Breast epithelium (tissue), 3 donors: ENCODE measurements around the gene ST7.

Experiments
- CTCF ChIP-seq, 3 donors: fragments of 450-650 bp; IDR thresholded peaks; one replicate each; pipeline ENCODE4 v1.5.1; 2016 to 2017; ENCODE audit warnings: antibody characterized with exemption in 3 of 3, mild to moderate bottlenecking in 3 of 3, moderate library complexity in 3 of 3
- POLR2A ChIP-seq: fragments of 450-650 bp; IDR thresholded peaks from one replicate; pipeline ENCODE4 v1.6.1; 2016; ENCODE audit warnings: antibody characterized with exemption, mild to moderate bottlenecking, moderate library complexity
- POLR2AphosphoS5 ChIP-seq, 3 donors: sonication (generic); formaldehyde crosslinking; IDR thresholded peaks; one replicate each; pipeline ENCODE4 v1.6.1; 2017; ENCODE audit warnings: antibody characterized with exemption in 3 of 3

GRCh38 chr7:116955801-116956476 lies 2.6 kb downstream of the ST7 start:
- no peak for TF ChIP-seq CTCF (IDR thresholded peaks at IDR 0.05)
- no peak for TF ChIP-seq POLR2A
- TF ChIP-seq POLR2AphosphoS5 (IDR thresholded peaks at IDR 0.05): no peak
